Measurements from ENCODE around the gene LMF2.

GRCh38 chr22:50467341-50467740, 40.2 kb downstream of the LMF2 start:
- TF ChIP-seq CTCF (IDR thresholded peaks at IDR 0.05) (no peak), POLR2A (IDR thresholded peaks at IDR 0.05) (no peak)

All from uterus (tissue), 2 donors.